ENCODE measurements around the gene JAK3. TPM values are rescaled to one million over a fixed set of nuclear protein-coding genes. Genes with fewer than 3 reads are reported as not detected.
A peak's percentile ranks its signal among the peaks of the same experiment; 100 is the strongest.

Gene JAK3
- total RNA-seq, 1 experiment from 2014 or later = 5.7 TPM

- Histone ChIP-seq H4K20me1 (ENCODE audit: insufficient read depth, low read depth, low read length) (no peaks in the 10 kb centered on the region), H3K4me1 (ENCODE audit: low read length) (peaks cover 16% of the 10 kb centered on the region), H3K36me3 (ENCODE audit: insufficient read depth, low read length) (no peaks in the 10 kb centered on the region), H3K4me2 (ENCODE audit: low read depth, low read length, poor library complexity, severe bottlenecking) (no peak overlapping the region), H3K9me2 (replicated peaks; ENCODE audit: insufficient read depth, low read length) (no peaks in the 10 kb centered on the region), H3K27me3 (ENCODE audit: low read length) (no peaks in the 10 kb centered on the region), H3K79me2 (ENCODE audit: low read length) (no peaks in the 10 kb centered on the region), H3K9me3 (ENCODE audit: low read length) (no peaks in the 10 kb centered on the region), H3K4me3 (ENCODE audit: low read length) (no peak overlapping the region), H3K9ac (ENCODE audit: low read length) (no peak overlapping the region), H2AFZ (ENCODE audit: low read length) (no peak overlapping the region), H3K27ac (ENCODE audit: low read length) (no peak overlapping the region)
- DNase-seq = no peak
These were observed 1.6 kb downstream of the JAK3 start for GRCh38 chr19:17846146-17846545.

- no peaks in the 10 kb centered on the region for H3K27me3 ChIP-seq (ENCODE audit: low read length)
- no peaks in the 10 kb centered on the region for H3K79me2 ChIP-seq (ENCODE audit: low read length)
- no peak overlapping the region for H3K4me2 ChIP-seq (ENCODE audit: low read depth, low read length, poor library complexity, severe bottlenecking)
- H3K9me3 ChIP-seq (ENCODE audit: low read length) = no peaks in the 10 kb centered on the region
- no peaks in the 10 kb centered on the region for H3K9me2 ChIP-seq (replicated peaks; ENCODE audit: insufficient read depth, low read length)
- H3K4me3 ChIP-seq (ENCODE audit: low read length) = no peak overlapping the region
- peaks cover 9% of the 10 kb centered on the region for H3K4me1 ChIP-seq (ENCODE audit: low read length)
- no peaks in the 10 kb centered on the region for H4K20me1 ChIP-seq (ENCODE audit: insufficient read depth, low read depth, low read length)
- H3K9ac ChIP-seq (ENCODE audit: low read length) = no peak overlapping the region
- H2AFZ ChIP-seq (ENCODE audit: low read length) = no peak overlapping the region
- no peak for DNase-seq
- H3K27ac ChIP-seq (ENCODE audit: low read length) = no peak overlapping the region
- no peaks in the 10 kb centered on the region for H3K36me3 ChIP-seq (ENCODE audit: insufficient read depth, low read length)
These were observed 3.8 kb downstream of the JAK3 start for GRCh38 chr19:17843908-17844490.

GRCh38 chr19:17843292-17843827 lies 4.4 kb downstream of the JAK3 start:
- Histone ChIP-seq H2AFZ (ENCODE audit: low read length) (no peak overlapping the region), H3K9me3 (ENCODE audit: low read length) (no peaks in the 10 kb centered on the region), H3K27ac (ENCODE audit: low read length) (no peak overlapping the region), H3K79me2 (ENCODE audit: low read length) (no peaks in the 10 kb centered on the region), H3K4me3 (ENCODE audit: low read length) (no peak overlapping the region), H3K36me3 (ENCODE audit: insufficient read depth, low read length) (no peaks in the 10 kb centered on the region), H3K4me1 (ENCODE audit: low read length) (peaks cover 9% of the 10 kb centered on the region), H3K27me3 (ENCODE audit: low read length) (no peaks in the 10 kb centered on the region), H3K9me2 (replicated peaks; ENCODE audit: insufficient read depth, low read length) (no peaks in the 10 kb centered on the region), H4K20me1 (ENCODE audit: insufficient read depth, low read depth, low read length) (no peaks in the 10 kb centered on the region), H3K9ac (ENCODE audit: low read length) (no peak overlapping the region), H3K4me2 (ENCODE audit: low read depth, low read length, poor library complexity, severe bottlenecking) (no peak overlapping the region)
- no peak for DNase-seq

- Histone ChIP-seq H3K4me2 (ENCODE audit: low read depth, low read length, poor library complexity, severe bottlenecking) (no peak overlapping the region), H3K4me1 (ENCODE audit: low read length) (peaks cover 5% of the 10 kb centered on the region), H3K79me2 (ENCODE audit: low read length) (no peaks in the 10 kb centered on the region), H2AFZ (ENCODE audit: low read length) (no peak overlapping the region), H3K9ac (ENCODE audit: low read length) (no peak overlapping the region), H3K9me2 (replicated peaks; ENCODE audit: insufficient read depth, low read length) (no peaks in the 10 kb centered on the region), H4K20me1 (ENCODE audit: insufficient read depth, low read depth, low read length) (no peaks in the 10 kb centered on the region), H3K27ac (ENCODE audit: low read length) (no peak overlapping the region), H3K36me3 (ENCODE audit: insufficient read depth, low read length) (no peaks in the 10 kb centered on the region), H3K9me3 (ENCODE audit: low read length) (no peaks in the 10 kb centered on the region), H3K4me3 (ENCODE audit: low read length) (no peak overlapping the region), H3K27me3 (ENCODE audit: low read length) (no peaks in the 10 kb centered on the region)
- DNase-seq = no peak
These were observed 5.0 kb downstream of the JAK3 start for GRCh38 chr19:17842663-17843291.

GRCh38 chr19:17841810-17842662 lies 5.7 kb downstream of the JAK3 start:
- H3K36me3 ChIP-seq (ENCODE audit: insufficient read depth, low read length) = no peaks in the 10 kb centered on the region
- H3K9ac ChIP-seq (ENCODE audit: low read length) = no peak overlapping the region
- no peaks in the 10 kb centered on the region for H3K9me3 ChIP-seq (ENCODE audit: low read length)
- peak; percentile 79 for DNase-seq
- H4K20me1 ChIP-seq (ENCODE audit: insufficient read depth, low read depth, low read length) = no peaks in the 10 kb centered on the region
- no peak overlapping the region for H3K4me2 ChIP-seq (ENCODE audit: low read depth, low read length, poor library complexity, severe bottlenecking)
- no peak overlapping the region for H3K4me3 ChIP-seq (ENCODE audit: low read length)
- no peak overlapping the region for H2AFZ ChIP-seq (ENCODE audit: low read length)
- no peaks in the 10 kb centered on the region for H3K4me1 ChIP-seq (ENCODE audit: low read length)
- no peaks in the 10 kb centered on the region for H3K9me2 ChIP-seq (replicated peaks; ENCODE audit: insufficient read depth, low read length)
- no peaks in the 10 kb centered on the region for H3K27me3 ChIP-seq (ENCODE audit: low read length)
- H3K79me2 ChIP-seq (ENCODE audit: low read length) = no peaks in the 10 kb centered on the region
- no peak overlapping the region for H3K27ac ChIP-seq (ENCODE audit: low read length)

- H3K9me3 ChIP-seq (ENCODE audit: low read length) = no peaks in the 10 kb centered on the region
- no peak overlapping the region for H3K4me3 ChIP-seq (ENCODE audit: low read length)
- H2AFZ ChIP-seq (ENCODE audit: low read length) = no peak overlapping the region
- no peaks in the 10 kb centered on the region for H3K36me3 ChIP-seq (ENCODE audit: insufficient read depth, low read length)
- H3K4me1 ChIP-seq (ENCODE audit: low read length) = no peaks in the 10 kb centered on the region
- DNase-seq = no peak
- H4K20me1 ChIP-seq (ENCODE audit: insufficient read depth, low read depth, low read length) = no peaks in the 10 kb centered on the region
- no peak overlapping the region for H3K9ac ChIP-seq (ENCODE audit: low read length)
- H3K27me3 ChIP-seq (ENCODE audit: low read length) = no peaks in the 10 kb centered on the region
- H3K27ac ChIP-seq (ENCODE audit: low read length) = no peak overlapping the region
- no peak overlapping the region for H3K4me2 ChIP-seq (ENCODE audit: low read depth, low read length, poor library complexity, severe bottlenecking)
- H3K9me2 ChIP-seq (replicated peaks; ENCODE audit: insufficient read depth, low read length) = no peaks in the 10 kb centered on the region
- no peaks in the 10 kb centered on the region for H3K79me2 ChIP-seq (ENCODE audit: low read length)
These were observed 6.4 kb downstream of the JAK3 start for GRCh38 chr19:17841371-17841809.

- H3K9me3 ChIP-seq (ENCODE audit: low read length) = no peaks in the 10 kb centered on the region
- no peak overlapping the region for H3K4me2 ChIP-seq (ENCODE audit: low read depth, low read length, poor library complexity, severe bottlenecking)
- no peaks in the 10 kb centered on the region for H4K20me1 ChIP-seq (ENCODE audit: insufficient read depth, low read depth, low read length)
- no peaks in the 10 kb centered on the region for H3K36me3 ChIP-seq (ENCODE audit: insufficient read depth, low read length)
- no peak overlapping the region for H3K4me3 ChIP-seq (ENCODE audit: low read length)
- H3K79me2 ChIP-seq (ENCODE audit: low read length) = no peaks in the 10 kb centered on the region
- no peak overlapping the region for H3K27ac ChIP-seq (ENCODE audit: low read length)
- no peaks in the 10 kb centered on the region for H3K27me3 ChIP-seq (ENCODE audit: low read length)
- H3K9me2 ChIP-seq (replicated peaks; ENCODE audit: insufficient read depth, low read length) = no peaks in the 10 kb centered on the region
- H2AFZ ChIP-seq (ENCODE audit: low read length) = no peak overlapping the region
- no peaks in the 10 kb centered on the region for H3K4me1 ChIP-seq (ENCODE audit: low read length)
- H3K9ac ChIP-seq (ENCODE audit: low read length) = no peak overlapping the region
- no peak for DNase-seq
These were observed 7.8 kb downstream of the JAK3 start for GRCh38 chr19:17840019-17840418.

GRCh38 chr19:17837972-17838371 lies 9.8 kb downstream of the JAK3 start:
- no peaks in the 10 kb centered on the region for H3K36me3 ChIP-seq (ENCODE audit: insufficient read depth, low read length)
- no peaks in the 10 kb centered on the region for H3K4me1 ChIP-seq (ENCODE audit: low read length)
- no peak overlapping the region for H3K27ac ChIP-seq (ENCODE audit: low read length)
- no peaks in the 10 kb centered on the region for H3K79me2 ChIP-seq (ENCODE audit: low read length)
- no peaks in the 10 kb centered on the region for H3K27me3 ChIP-seq (ENCODE audit: low read length)
- H3K9ac ChIP-seq (ENCODE audit: low read length) = no peak overlapping the region
- no peaks in the 10 kb centered on the region for H4K20me1 ChIP-seq (ENCODE audit: insufficient read depth, low read depth, low read length)
- no peaks in the 10 kb centered on the region for H3K9me2 ChIP-seq (replicated peaks; ENCODE audit: insufficient read depth, low read length)
- DNase-seq = no peak
- H2AFZ ChIP-seq (ENCODE audit: low read length) = no peak overlapping the region
- no peak overlapping the region for H3K4me2 ChIP-seq (ENCODE audit: low read depth, low read length, poor library complexity, severe bottlenecking)
- H3K9me3 ChIP-seq (ENCODE audit: low read length) = no peaks in the 10 kb centered on the region
- no peak overlapping the region for H3K4me3 ChIP-seq (ENCODE audit: low read length)
